Measurements from ENCODE around the gene DCC. TPM values are rescaled to one million over a fixed set of nuclear protein-coding genes. Genes with fewer than 3 reads are reported as not detected.

Gene DCC
- total RNA-seq, 2 donors from 2014 or later = 0.33 TPM; not detected in 1

DNA sequence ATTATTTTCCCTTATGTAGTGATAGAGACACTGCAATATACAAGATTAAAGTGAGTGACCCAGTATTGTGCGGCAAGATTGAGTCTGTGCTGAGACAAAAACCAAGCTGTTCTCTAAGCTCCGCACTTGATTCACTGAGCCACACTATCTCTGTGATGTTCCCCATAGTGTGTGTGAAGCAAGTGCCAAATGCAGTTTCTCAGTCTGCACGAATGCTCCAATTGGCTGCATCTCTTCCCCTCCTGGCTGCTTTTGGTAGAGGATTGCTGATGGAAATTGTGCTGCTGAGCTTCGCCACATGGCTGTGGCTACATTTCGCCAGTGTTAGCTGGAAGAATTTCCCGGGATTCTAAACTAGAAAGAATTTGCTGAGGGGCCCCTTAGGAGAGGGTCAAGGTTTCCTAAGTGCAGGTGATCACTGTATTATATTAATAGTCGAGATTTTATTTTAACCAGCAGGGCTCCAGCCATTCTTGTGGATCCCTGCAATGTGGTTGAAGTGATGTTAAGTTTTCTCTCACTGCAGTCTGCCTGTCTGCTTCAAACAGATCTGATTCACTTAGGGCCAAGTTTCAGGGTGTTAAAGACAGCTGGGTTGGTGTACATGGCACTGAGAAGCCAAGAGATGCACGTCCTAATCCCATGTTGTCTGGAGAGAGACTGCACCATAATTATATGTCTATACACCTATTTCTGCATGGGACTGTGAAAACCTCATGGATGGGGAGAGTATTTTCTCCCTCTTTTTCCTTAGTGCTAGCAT lies 317.2 kb downstream of the DCC start:
- TF ChIP-seq POLR2A (IDR thresholded peaks at IDR 0.05) = no peak
- TF ChIP-seq, protein P1, sequence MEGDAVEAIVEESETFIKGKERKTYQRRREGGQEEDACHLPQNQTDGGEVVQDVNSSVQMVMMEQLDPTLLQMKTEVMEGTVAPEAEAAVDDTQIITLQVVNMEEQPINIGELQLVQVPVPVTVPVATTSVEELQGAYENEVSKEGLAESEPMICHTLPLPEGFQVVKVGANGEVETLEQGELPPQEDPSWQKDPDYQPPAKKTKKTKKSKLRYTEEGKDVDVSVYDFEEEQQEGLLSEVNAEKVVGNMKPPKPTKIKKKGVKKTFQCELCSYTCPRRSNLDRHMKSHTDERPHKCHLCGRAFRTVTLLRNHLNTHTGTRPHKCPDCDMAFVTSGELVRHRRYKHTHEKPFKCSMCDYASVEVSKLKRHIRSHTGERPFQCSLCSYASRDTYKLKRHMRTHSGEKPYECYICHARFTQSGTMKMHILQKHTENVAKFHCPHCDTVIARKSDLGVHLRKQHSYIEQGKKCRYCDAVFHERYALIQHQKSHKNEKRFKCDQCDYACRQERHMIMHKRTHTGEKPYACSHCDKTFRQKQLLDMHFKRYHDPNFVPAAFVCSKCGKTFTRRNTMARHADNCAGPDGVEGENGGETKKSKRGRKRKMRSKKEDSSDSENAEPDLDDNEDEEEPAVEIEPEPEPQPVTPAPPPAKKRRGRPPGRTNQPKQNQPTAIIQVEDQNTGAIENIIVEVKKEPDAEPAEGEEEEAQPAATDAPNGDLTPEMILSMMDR (IDR thresholded peaks at IDR 0.05) = no peak
- Histone ChIP-seq H3K9me3 (no peaks in the 10 kb centered on the region), H3K36me3 (replicated peaks in 1 of 2; ENCODE audit: insufficient read depth in 1 of 2, low read depth in 2 of 2) (no peaks in the 10 kb centered on the region), H3K27me3 (no peaks in the 10 kb centered on the region), H3K4me3 (no peak overlapping the region), H3K4me1 (no peaks in the 10 kb centered on the region), H3K27ac (no peak overlapping the region)
- ATAC-seq = no peak
- intact Hi-C loops (cut with DNase I) = no loop called here
- DNase-seq = no peak
- 65 to 68% methylated on average over 8 of the region's 8 CpGs for WGBS, 2 donors

DNA sequence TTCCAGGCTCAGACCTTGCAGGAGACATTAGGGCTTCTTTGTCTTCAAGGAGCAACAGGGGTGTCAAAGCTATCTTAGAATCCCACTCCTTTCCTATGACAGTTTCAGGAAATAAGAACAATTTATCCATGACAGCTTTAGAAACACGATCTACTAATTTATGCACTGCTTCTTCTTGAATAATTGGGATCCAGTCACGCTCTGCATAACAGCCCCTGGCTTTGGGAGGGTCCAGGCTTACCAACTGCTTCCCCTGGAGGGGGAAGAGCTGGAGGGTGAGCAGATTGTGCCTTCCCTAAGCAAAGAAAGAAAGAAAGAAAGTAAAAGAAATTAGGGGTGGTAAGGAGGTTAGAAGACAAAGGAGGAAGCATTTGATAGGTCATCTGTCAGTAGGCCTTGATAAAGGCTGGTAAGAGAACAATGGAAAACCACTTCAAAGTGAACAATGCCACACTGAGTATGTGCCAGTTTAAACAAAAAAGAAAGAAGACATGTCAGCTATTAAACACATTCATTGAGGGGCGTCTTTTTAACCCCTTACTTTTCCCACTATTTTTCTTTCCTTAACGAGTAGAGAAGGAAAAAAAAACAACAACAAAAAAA lies 327.6 kb downstream of the DCC start:
- 54 to 64% methylated on average over 4 of the region's 4 CpGs for whole genome bisulfite sequencing, 2 donors
- Histone ChIP-seq H3K4me1 (no peaks in the 10 kb centered on the region), H3K27ac (no peak overlapping the region), H3K36me3 (replicated peaks in 1 of 2; ENCODE audit: insufficient read depth in 1 of 2, low read depth in 2 of 2) (no peaks in the 10 kb centered on the region), H3K9me3 (no peaks in the 10 kb centered on the region), H3K27me3 (no peaks in the 10 kb centered on the region), H3K4me3 (no peak overlapping the region)
- intact Hi-C loops (cut with DNase I) = no loop called here
- DNase-seq (no peak), ATAC-seq (no peak)
- no peak for TF ChIP-seq POLR2A (IDR thresholded peaks at IDR 0.05)
- TF ChIP-seq, protein P1 (IDR thresholded peaks at IDR 0.05) = no peak

DNA sequence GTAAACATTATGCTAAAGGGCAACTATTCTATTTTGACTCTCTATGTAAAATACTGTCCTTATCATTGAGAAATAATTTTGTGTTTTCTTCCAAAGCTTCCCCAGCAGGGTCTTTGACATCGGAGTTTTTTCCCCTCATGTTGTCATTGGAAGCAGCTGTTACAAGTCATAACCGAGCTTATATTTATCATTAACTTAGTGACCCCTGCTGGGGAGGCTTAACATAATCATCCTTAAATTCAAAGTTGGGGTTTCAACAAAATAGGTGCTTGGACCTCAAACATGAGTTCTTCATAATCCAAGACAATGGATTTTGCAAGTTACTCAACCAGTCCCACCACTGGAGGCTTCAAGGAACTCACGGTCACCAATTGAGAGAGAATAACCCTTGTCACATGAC lies 330.9 kb downstream of the DCC start:
- TF ChIP-seq, protein P1 (IDR thresholded peaks at IDR 0.05) = peak in 5 of 7 experiments; percentile 32 to 52 (median 46)
- TF ChIP-seq POLR2A (IDR thresholded peaks at IDR 0.05) = no peak
- no peak overlapping the region for H3K27ac ChIP-seq
- H3K4me3 ChIP-seq = no peak overlapping the region
- WGBS, 2 donors = 2 to 4% methylated on average over 3 of the region's 3 CpGs
- no peaks in the 10 kb centered on the region for H3K27me3 ChIP-seq
- H3K9me3 ChIP-seq = no peaks in the 10 kb centered on the region
- intact Hi-C loops (cut with DNase I) = no loop called here
- H3K4me1 ChIP-seq = no peaks in the 10 kb centered on the region
- peak; percentile 42 for ATAC-seq
- H3K36me3 ChIP-seq (replicated peaks in 1 of 2; ENCODE audit: insufficient read depth in 1 of 2, low read depth in 2 of 2) = no peaks in the 10 kb centered on the region
- peak in 3 of 4 donors; percentile 4 to 13 (median 8) for DNase-seq

DNA sequence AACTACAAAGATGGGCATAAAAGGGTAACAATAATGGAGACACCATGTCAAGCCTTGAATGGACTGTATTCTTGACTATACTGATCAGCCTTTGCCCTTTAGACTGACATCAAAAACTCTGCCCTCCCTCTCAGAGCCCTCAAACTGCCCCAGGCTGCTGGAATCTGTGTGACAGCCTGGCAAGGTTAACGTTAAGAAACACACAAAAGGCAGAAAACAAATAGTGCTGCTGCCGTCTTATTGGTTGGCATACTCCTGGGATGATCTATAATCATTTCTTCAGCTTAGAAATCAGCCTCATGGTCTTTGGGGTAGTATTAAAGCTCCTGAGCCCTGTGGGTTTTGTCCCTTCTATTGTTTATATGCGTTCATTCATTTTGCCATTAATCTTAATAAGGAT lies 338.0 kb downstream of the DCC start:
- no peaks in the 10 kb centered on the region for H3K9me3 ChIP-seq
- intact Hi-C loops (cut with DNase I) = no loop called here
- TF ChIP-seq, protein P1 (IDR thresholded peaks at IDR 0.05) = no peak
- no peak for TF ChIP-seq POLR2A (IDR thresholded peaks at IDR 0.05)
- H3K27me3 ChIP-seq = no peaks in the 10 kb centered on the region
- H3K4me3 ChIP-seq = no peak overlapping the region
- peaks cover 5% of the 10 kb centered on the region for H3K4me1 ChIP-seq
- ATAC-seq (no peak), DNase-seq (peak in 2 of 4 donors; percentile 4 to 14)
- 26 to 36% methylated on average over 3 of the region's 3 CpGs for WGBS, 2 donors
- no peak overlapping the region for H3K27ac ChIP-seq
- no peaks in the 10 kb centered on the region for H3K36me3 ChIP-seq (replicated peaks in 1 of 2; ENCODE audit: insufficient read depth in 1 of 2, low read depth in 2 of 2)

All from body of pancreas (tissue), 4 donors.